Measurements from ENCODE around the gene LCP2.
"Not testable (repeated sequence)": the region's sequence is repeated elsewhere in the genome, so short reads cannot be mapped to it uniquely, and the experiment has no call there.

LCP2 gene

GRCh38 chr5:170273968-170274710, 23.4 kb downstream of the LCP2 start:
- DNase-seq (ENCODE audit: low read depth), result no peak

- DNase-seq (ENCODE audit: low read depth), result no peak
Observed at GRCh38 chr5:170270293-170271069, 27.1 kb downstream of the LCP2 start.

- DNase-seq (ENCODE audit: low read depth), result no peak
Observed at GRCh38 chr5:170269579-170269978, 28.0 kb downstream of the LCP2 start.

GRCh38 chr5:170268884-170269283, 28.7 kb downstream of the LCP2 start:
- DNase-seq (ENCODE audit: low read depth), result no peak

GRCh38 chr5:170268153-170268689, 29.4 kb downstream of the LCP2 start:
- no peak for DNase-seq (ENCODE audit: low read depth)

GRCh38 chr5:170267431-170268152, 30.0 kb downstream of the LCP2 start:
- DNase-seq (ENCODE audit: low read depth), result peak; percentile 65

DNA sequence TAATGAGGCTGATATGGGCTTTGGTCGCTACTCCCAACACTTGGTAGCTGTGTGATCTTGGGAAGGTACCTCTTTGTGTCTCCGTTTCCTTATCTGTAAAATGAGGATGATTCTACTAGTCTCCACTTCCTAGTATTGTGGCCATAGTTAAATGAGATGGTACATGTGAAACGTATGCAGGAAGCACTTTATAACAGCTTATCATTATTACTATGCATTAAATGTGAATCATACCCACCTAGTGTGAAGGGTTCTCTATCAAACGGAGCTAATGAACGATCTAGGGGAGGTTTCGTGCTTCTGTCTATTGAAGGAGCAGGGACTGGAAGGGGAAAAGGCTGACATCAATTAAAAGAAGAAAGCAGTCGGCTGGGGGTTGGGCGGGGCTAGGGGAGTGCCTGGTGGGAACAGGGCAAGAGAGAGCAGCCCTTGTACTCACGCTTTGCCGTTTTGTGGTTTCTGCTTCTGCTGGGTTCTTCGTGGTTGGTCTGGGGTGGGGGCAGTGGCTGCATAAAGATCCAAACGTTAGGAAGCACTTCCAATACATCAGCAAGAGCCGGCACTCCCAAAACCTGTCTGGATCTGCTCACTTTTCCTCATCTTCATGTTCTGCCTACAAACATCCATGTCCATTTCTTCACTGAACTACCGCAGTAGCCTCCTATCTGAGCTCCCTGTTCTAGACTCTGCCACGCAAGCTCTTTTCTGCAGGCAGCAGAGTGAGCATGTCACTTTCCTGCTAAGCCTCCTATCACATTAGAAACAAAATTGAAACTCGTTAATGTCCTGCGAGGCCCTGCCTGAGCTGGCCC, 30.8 kb downstream of the LCP2 start:
- no peak for DNase-seq (ENCODE audit: low read depth)

DNA sequence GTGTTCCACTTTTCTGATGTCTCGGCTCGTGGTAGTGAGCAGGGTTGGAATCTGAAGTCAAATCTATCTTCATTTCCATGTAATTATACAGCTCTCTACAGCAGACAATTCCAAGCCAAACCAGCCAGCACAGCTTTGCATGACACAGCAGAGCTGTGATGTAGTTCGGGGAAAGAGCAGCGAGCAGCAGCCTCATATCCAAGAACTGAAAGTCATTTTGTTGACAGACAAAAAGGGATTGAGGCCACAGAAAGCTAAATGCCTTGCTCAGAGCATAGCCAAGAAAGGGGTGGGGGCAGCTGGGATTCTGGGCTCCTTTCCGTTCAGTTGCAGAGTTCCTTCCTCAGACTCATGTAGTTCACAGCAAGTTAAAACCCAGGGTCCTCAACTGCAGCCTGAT, 32.1 kb downstream of the LCP2 start:
- no peak for DNase-seq (ENCODE audit: low read depth)

GRCh38 chr5:170263906-170264305, 33.7 kb downstream of the LCP2 start:
- no peak for DNase-seq (ENCODE audit: low read depth)

- no peak for DNase-seq (ENCODE audit: low read depth)
Observed at GRCh38 chr5:170262061-170263045, 35.2 kb downstream of the LCP2 start.

DNA sequence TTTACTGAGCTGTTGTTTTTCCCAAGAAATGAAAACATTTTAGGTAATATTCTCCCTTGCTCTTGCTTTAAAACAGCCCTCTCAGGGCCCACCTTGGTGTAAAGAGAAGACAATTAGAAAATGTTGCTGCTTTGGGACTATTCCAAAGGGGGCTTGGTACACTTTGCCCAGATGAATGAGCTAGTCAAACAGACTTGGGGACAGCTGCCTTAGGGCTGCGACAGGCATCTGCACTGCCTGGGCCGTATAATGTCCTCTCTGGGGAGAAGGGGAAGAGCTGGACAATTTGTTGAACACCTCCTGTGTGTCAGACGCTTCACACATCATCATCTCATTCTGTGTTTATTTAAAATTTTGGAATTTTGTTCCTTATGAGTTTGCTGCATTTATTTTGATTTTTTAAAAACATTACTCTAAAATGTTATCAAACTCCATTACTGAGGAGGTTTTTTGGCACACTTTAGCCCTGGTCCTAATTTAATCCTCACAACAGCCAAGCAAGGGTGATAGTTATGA, 36.0 kb downstream of the LCP2 start:
- DNase-seq (ENCODE audit: low read depth), result no peak

- DNase-seq (ENCODE audit: low read depth), result no peak
Observed at GRCh38 chr5:170257370-170257769, 40.2 kb downstream of the LCP2 start.

GRCh38 chr5:170256571-170256970, 41.0 kb downstream of the LCP2 start:
- no peak for DNase-seq (ENCODE audit: low read depth)

DNA sequence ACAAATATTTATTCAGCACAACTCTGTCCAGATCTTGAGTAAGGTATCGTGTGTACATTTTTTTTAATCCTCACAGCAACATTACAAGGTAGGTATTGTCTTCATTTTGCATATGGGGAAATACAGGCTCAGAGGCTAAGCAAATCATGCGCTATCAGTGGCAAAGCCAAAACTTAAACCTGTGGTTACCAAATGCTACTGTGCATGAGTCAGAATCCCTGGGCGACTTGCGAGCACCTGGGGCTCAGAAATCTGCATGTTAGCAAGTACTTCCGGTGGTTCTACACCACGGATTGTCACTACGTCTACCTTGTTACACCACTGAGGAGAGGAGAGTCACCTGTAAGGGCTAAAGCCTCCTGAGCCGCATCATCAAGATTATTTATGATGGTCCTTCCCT, 43.5 kb downstream of the LCP2 start:
- DNase-seq (ENCODE audit: low read depth), result peak; percentile 39

DNA sequence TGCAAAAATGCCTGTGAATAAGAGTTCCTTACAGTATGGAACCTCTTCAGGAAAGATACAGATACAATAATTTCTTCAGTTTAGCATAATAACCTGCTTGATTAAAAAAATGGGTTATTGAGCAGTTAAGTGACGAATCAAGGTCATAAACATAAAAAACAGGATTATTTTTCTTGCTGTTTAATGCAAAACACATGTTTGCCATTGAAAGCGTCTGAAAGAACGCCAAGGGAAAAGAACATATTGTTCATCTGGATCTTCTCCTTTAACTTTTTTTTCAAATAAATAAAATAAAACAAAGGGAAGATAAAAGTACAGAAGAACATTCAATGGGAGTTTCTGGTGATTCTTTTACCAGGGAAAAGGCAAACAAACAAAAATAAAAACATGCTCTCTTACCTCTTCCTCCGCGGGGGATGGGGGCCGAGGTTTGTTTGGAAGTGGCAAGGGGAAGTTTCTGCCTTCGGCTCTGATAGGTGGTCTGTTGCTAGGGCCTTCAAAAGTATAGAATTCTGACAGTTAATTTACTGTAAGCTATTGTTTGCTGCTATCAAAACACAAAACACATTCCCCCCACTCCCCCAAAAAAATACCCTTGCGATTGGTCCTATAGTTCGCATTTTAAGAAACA, 44.7 kb downstream of the LCP2 start:
- no peak for DNase-seq (ENCODE audit: low read depth)

DNA sequence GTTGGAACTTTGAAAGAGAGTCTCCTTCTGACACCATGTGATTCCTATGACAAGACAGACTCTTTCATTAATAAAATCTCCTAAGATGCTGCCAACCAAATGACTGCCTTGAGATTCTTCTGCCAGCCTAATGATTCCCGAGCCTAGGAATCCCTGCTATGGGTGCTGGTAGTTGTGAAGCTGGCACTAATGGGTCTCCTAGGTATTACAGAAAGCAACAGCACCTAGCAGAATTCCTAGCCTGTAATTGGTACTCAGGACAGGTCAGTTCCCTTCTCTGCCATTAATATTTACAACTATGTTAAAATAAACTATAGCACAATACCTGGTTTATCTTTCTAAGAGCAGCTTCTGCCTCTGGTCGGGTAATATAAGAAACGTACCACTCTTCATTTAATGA, 45.5 kb downstream of the LCP2 start:
- no peak for DNase-seq (ENCODE audit: low read depth)

DNA sequence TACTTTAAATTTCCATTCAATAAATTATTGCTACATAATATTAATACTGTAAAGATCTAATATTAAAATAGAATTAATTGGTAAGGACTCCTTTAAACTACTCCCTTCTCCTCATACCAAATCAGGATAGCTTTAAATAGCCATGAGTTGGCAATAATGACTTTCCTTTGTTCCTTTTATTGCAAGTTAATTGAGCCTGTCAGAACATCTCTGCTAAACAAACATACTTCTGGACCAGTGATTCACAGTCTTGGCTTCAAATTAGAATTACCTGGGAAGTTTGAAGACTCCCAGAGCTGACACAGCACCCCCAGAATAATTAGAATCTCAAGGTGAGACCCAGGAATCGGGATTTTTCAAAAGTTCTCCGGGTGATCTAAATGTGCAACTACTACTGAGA, 46.1 kb downstream of the LCP2 start:
- no peak for DNase-seq (ENCODE audit: low read depth)

GRCh38 chr5:170250810-170251317, 46.7 kb downstream of the LCP2 start:
- DNase-seq (ENCODE audit: low read depth), result no peak

DNA sequence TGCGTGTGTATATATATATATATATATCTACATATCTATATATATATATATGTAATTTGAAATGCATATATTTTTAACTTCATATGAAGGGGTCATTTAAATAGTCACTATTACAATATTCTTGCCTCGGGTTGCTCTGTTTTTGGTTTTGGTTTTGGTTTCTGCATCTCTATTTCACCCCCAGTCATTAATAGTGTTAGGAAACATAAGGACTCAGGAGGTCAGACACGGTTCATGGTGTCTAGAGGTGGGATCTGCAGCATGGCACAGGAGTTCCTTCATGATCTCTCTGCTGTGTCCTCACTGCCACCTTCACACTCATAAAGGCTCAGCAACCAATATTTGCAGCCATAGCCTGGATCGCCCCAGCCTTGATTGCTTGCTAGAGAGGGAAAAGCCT, 48.2 kb downstream of the LCP2 start:
- DNase-seq (ENCODE audit: low read depth), result no peak

- not testable (repeated sequence) for DNase-seq (ENCODE audit: low read depth)
Observed at GRCh38 chr5:170248931-170249227, 48.7 kb downstream of the LCP2 start.

Data from stimulated activated CD8-positive, alpha-beta memory T cell treated with anti-CD3 and anti-CD28 coated beads, Interleukin-4, amount 100 ng/mL, for 24 hours (primary cell).